B cell (primary cell): ENCODE results near the gene ADAMTSL2. TPM values are rescaled to one million over a fixed set of nuclear protein-coding genes. Genes with fewer than 3 reads are reported as not detected.

ENCODE experiments used
- ATAC-seq: fragments of 200-7000 bp; cut with Tn5 transposase; one replicate; pipeline ENCODE4 v1.10.0; 2021; ENCODE audit warnings: low read depth, mild to moderate bottlenecking, moderate number of reproducible peaks, moderate library complexity
- CTCF ChIA-PET: fragments of 350-600 bp; sonication (Branson Sonifier 250); formaldehyde crosslinking; loops from one replicate; lab custom pipeline; 2021; ENCODE audit warnings: antibody characterized with exemption, inconsistent platforms; lab: Charles Lee
- POLR2A ChIA-PET: fragments of 350-600 bp; sonication (Branson Sonifier 250); formaldehyde crosslinking; loops from one replicate; lab custom pipeline; 2021; ENCODE audit warnings: antibody characterized with exemption; lab: Charles Lee
- DNase-seq: peaks from one replicate; pipeline ENCODE4 v3.0.0; 2013
- H2AFZ ChIP-seq: 2 replicates; pipeline ENCODE4 v1.6.1; 2012; ENCODE audit warnings: mild to moderate bottlenecking, low read depth, low read length; ENCODE audit not compliant: insufficient read depth, poor library complexity, severe bottlenecking
- H3K27ac ChIP-seq, 2 donors: 1 replicate in 1 of 2; 2 replicates in 1 of 2; pipeline ENCODE4 v1.5.1; 2012 to 2013; ENCODE audit warnings: low read length in 2 of 2, mild to moderate bottlenecking in 2 of 2, moderate library complexity in 1 of 2
- H3K27me3 ChIP-seq, 4 experiments: fragments of 200-600 bp in 1 of 4; sonication (generic) in 1 of 4; replicated peaks in 1 of 4; 1 replicate in 2 of 4; 2 replicates in 2 of 4; pipeline versions ENCODE4 v1.6.1 to v1.7.0; 2013 to 2016; ENCODE audit warnings: low read length in 3 of 4, mild to moderate bottlenecking in 2 of 4, mixed read lengths in 1 of 4, moderate library complexity in 1 of 4; ENCODE audit not compliant: insufficient read depth in 4 of 4, control insufficient read depth in 3 of 4; ENCODE audit errors: control extremely low read depth in 1 of 4
- H3K36me3 ChIP-seq, 2 experiments: replicated peaks in 1 of 2; 1 replicate in 1 of 2; 2 replicates in 1 of 2; pipeline versions ENCODE4 v1.6.1 to v1.7.1; 2013; ENCODE audit warnings: low read length in 1 of 2; ENCODE audit not compliant: insufficient read depth in 2 of 2, control insufficient read depth in 1 of 2; ENCODE audit errors: control extremely low read depth in 1 of 2, extremely low read depth in 1 of 2
- H3K4me1 ChIP-seq, 2 donors: fragments of 200-600 bp in 1 of 2; sonication (generic) in 1 of 2; 1 replicate in 1 of 2; 2 replicates in 1 of 2; pipeline versions ENCODE4 v1.5.1 to v1.6.1; 2013 to 2017; ENCODE audit warnings: low read length in 2 of 2; ENCODE audit not compliant: control insufficient read depth in 2 of 2, insufficient read depth in 2 of 2
- H3K4me2 ChIP-seq: replicated peaks from 2 replicates; pipeline ENCODE3; 2012; ENCODE audit warnings: mild to moderate bottlenecking, low read depth, low read length; ENCODE audit not compliant: poor library complexity, severe bottlenecking
- H3K4me3 ChIP-seq, 5 experiments: fragments of 200-600 bp in 1 of 5; sonication (generic) in 1 of 5; 1 replicate in 3 of 5; 2 replicates in 2 of 5; pipeline versions ENCODE4 v1.5.1 to v1.7.0; 2011 to 2016; ENCODE audit warnings: low read length in 4 of 5, mild to moderate bottlenecking in 4 of 5, low read depth in 2 of 5, control low read depth in 1 of 5, moderate library complexity in 1 of 5; ENCODE audit not compliant: insufficient read depth in 1 of 5; ENCODE audit errors: control extremely low read depth in 1 of 5, extremely low read depth in 1 of 5
- H3K79me2 ChIP-seq: fragments of 200-600 bp; sonication (generic); one replicate; pipeline ENCODE4 v1.6.0; 2016; ENCODE audit warnings: low read length; ENCODE audit not compliant: control insufficient read depth, insufficient read depth
- H3K9ac ChIP-seq: fragments of 200-600 bp; sonication (generic); 2 replicates; pipeline ENCODE4 v1.6.1; 2017; ENCODE audit warnings: mild to moderate bottlenecking, low read length, moderate library complexity
- H3K9me3 ChIP-seq, 3 donors: one replicate each; pipeline versions ENCODE4 v1.6.1 to v1.7.1; 2013; ENCODE audit warnings: low read length in 2 of 3; ENCODE audit not compliant: control insufficient read depth in 2 of 3, insufficient read depth in 1 of 3; ENCODE audit errors: control extremely low read depth in 1 of 3
- H4K20me1 ChIP-seq: 2 replicates; pipeline ENCODE4 v1.6.0; 2012; ENCODE audit warnings: mild to moderate bottlenecking, low read length; ENCODE audit not compliant: insufficient read depth, control insufficient read depth, poor library complexity, severe bottlenecking
- H3K27ac Mint-ChIP-seq: one replicate; pipeline ENCODE4 v1.8.0; 2021; ENCODE audit warnings: mixed read lengths
- H3K27me3 Mint-ChIP-seq: one replicate; pipeline ENCODE4 v1.8.0; 2021; ENCODE audit warnings: mixed read lengths
- H3K4me1 Mint-ChIP-seq: one replicate; pipeline ENCODE4 v1.8.0; 2021; ENCODE audit warnings: mixed read lengths
- H3K4me3 Mint-ChIP-seq: one replicate; pipeline ENCODE4 v1.8.0; 2021; ENCODE audit warnings: mixed read lengths
- H3K9me3 Mint-ChIP-seq: one replicate; pipeline ENCODE4 v1.8.0; 2022; ENCODE audit warnings: mixed read lengths; ENCODE audit not compliant: insufficient read depth
- EZH2 ChIP-seq: IDR thresholded peaks from 2 replicates; pipeline ENCODE4 v1.6.1; 2012; ENCODE audit warnings: borderline replicate concordance, low read depth, mild to moderate bottlenecking, moderate library complexity, low read length; ENCODE audit not compliant: insufficient read depth, poor library complexity, severe bottlenecking
- WGBS: methylation state at CpG from one replicate; pipeline ENCODE4 v1.1.5; 2013; ENCODE audit warnings: missing lambda C conversion rate; ENCODE audit not compliant: insufficient coverage; 5-methylcytosine and 5-hydroxymethylcytosine counted together
- intact Hi-C: fragments of 100-400 bp; cut with micrococcal nuclease; formaldehyde crosslinking; loops from one replicate; pipeline ENCODE4 v1.10.0; 2022
- polyA plus RNA-seq: library from polyadenylated mRNA; depleted of rRNA; stranded (reverse); fragments of >200 nt; gene quantifications from 2 replicates; pipeline ENCODE4 v1.2.3, GENCODE V29; 2012
- total RNA-seq, 2 donors: library from RNA; stranded (reverse); fragments of 120-200 nt in 1 of 2; gene quantifications; 1 replicate in 1 of 2; 2 replicates in 1 of 2; pipeline versions ENCODE4 v1.2.3 to v1.2.4, GENCODE V29; 2013 to 2022
- TF ChIP-seq, protein P1 (sequence below): fragments of 200-600 bp; IDR thresholded peaks from one replicate; pipeline ENCODE4 v1.8.0; 2022; ENCODE audit warnings: antibody characterized with exemption, mild to moderate bottlenecking

The ADAMTSL2 gene
- total and polyA plus RNA-seq, 2 donors (not counting 1 experiment from before 2014, with no cell fraction given), result 0.03 TPM; not detected in 1

- ATAC-seq (peak; percentile 21), DNase-seq (peak; percentile 50)
- peak overlapping the region; percentile 2 for H3K9ac ChIP-seq
- peaks cover 27 to 29% of the 10 kb centered on the region in 2 donors for H3K4me1 ChIP-seq
- peaks cover 0 to 59% (median 20%) of the 10 kb centered on the region in 4 experiments for H3K27me3 ChIP-seq
- Mint-ChIP-seq H3K4me1 (peaks cover 23% of the 10 kb centered on the region), H3K4me3 (peak overlapping the region; percentile 70), H3K9me3 (no peaks in the 10 kb centered on the region), H3K27me3 (peaks cover 37% of the 10 kb centered on the region), H3K27ac (no peak overlapping the region)
- H3K4me2 ChIP-seq, result peak overlapping the region; percentile 62
- intact Hi-C loops, result no loop called here
- CTCF ChIA-PET, result no interaction called here
- TF ChIP-seq, protein P1, sequence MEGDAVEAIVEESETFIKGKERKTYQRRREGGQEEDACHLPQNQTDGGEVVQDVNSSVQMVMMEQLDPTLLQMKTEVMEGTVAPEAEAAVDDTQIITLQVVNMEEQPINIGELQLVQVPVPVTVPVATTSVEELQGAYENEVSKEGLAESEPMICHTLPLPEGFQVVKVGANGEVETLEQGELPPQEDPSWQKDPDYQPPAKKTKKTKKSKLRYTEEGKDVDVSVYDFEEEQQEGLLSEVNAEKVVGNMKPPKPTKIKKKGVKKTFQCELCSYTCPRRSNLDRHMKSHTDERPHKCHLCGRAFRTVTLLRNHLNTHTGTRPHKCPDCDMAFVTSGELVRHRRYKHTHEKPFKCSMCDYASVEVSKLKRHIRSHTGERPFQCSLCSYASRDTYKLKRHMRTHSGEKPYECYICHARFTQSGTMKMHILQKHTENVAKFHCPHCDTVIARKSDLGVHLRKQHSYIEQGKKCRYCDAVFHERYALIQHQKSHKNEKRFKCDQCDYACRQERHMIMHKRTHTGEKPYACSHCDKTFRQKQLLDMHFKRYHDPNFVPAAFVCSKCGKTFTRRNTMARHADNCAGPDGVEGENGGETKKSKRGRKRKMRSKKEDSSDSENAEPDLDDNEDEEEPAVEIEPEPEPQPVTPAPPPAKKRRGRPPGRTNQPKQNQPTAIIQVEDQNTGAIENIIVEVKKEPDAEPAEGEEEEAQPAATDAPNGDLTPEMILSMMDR, result no peak
- TF ChIP-seq EZH2, result no peak
- peak overlapping the region in 1 of 5 experiments; percentile 8 for H3K4me3 ChIP-seq
- peaks cover 0 to 22% (median 0%) of the 10 kb centered on the region in 3 donors for H3K9me3 ChIP-seq
- H3K36me3 ChIP-seq, result no peaks in the 10 kb centered on the region
- H3K27ac ChIP-seq, result no peak overlapping the region
- H4K20me1 ChIP-seq, result no peaks in the 10 kb centered on the region
- WGBS, result 10% methylated on average over 43 of the region's 43 CpGs
- H2AFZ ChIP-seq, result peak overlapping the region; percentile 18
- POLR2A ChIA-PET, result no interaction called here
- no peaks in the 10 kb centered on the region for H3K79me2 ChIP-seq
Observed at GRCh38 chr9:133585481-133586351, 51.2 kb downstream of the ADAMTSL2 start.

DNA sequence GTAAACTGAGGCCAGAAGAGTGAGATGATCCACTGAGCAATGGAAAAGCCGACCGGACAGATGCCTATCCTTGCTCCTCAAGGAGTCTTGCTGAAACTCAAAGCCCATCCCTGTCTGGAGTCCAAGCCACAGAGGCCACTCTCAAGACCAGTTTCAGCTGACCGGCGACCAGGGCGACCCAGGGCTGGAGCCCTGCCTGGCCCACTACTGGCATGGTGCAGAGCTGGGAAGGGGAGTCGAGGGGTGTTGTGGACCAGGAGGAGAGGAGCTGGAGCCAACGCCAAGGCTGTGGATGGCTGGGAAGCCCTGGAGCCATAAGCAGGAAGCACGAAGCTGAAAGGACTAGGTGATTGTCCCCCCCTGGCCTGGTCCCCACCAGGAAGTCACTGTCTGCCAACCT is 52.5 kb downstream of the ADAMTSL2 start:
- Histone ChIP-seq H3K4me2 (no peak overlapping the region), H4K20me1 (no peaks in the 10 kb centered on the region), H3K4me1 (peaks cover 27 to 29% of the 10 kb centered on the region in 2 donors), H3K4me3 (no peak overlapping the region), H2AFZ (no peak overlapping the region), H3K9me3 (peaks cover 0 to 22% (median 0%) of the 10 kb centered on the region in 3 donors), H3K36me3 (no peaks in the 10 kb centered on the region), H3K27ac (no peak overlapping the region), H3K27me3 (peaks cover 0 to 51% (median 18%) of the 10 kb centered on the region in 4 experiments), H3K79me2 (no peaks in the 10 kb centered on the region), H3K9ac (no peak overlapping the region)
- ATAC-seq (no peak), DNase-seq (no peak)
- H3K4me1 Mint-ChIP-seq, result peaks cover 23% of the 10 kb centered on the region
- 88% methylated on average over 8 of the region's 8 CpGs for WGBS
- intact Hi-C loops, result no loop called here
- CTCF ChIA-PET, result no interaction called here
- H3K27ac Mint-ChIP-seq, result no peak overlapping the region
- H3K9me3 Mint-ChIP-seq, result no peaks in the 10 kb centered on the region
- POLR2A ChIA-PET, result no interaction called here
- peaks cover 29% of the 10 kb centered on the region for H3K27me3 Mint-ChIP-seq
- TF ChIP-seq, protein P1, result no peak
- no peak for TF ChIP-seq EZH2
- H3K4me3 Mint-ChIP-seq, result no peak overlapping the region
